D341Med (cell line): ENCODE data around the gene ATAD3C.
"Not testable (repeated sequence)": the region's sequence is repeated elsewhere in the genome, so short reads cannot be mapped to it uniquely, and the experiment has no call there.

Experiments used
- DNase-seq: peaks from one replicate; pipeline ENCODE4 v3.0.0; 2012; ENCODE audit warnings: low spot score

Gene ATAD3C

GRCh38 chr1:1442069-1442770 lies 7.3 kb upstream of the ATAD3C start:
- DNase-seq, result no peak

GRCh38 chr1:1446631-1447030 lies 2.9 kb upstream of the ATAD3C start:
- not testable (repeated sequence) for DNase-seq

GRCh38 chr1:1450616-1451015 lies 1.1 kb downstream of the ATAD3C start:
- DNase-seq, result not testable (repeated sequence)

GRCh38 chr1:1451696-1452364 lies 2.3 kb downstream of the ATAD3C start:
- DNase-seq, result no peak

- DNase-seq, result not testable (repeated sequence)
Observed at GRCh38 chr1:1452365-1452739, 2.9 kb downstream of the ATAD3C start.

GRCh38 chr1:1452882-1453281 lies 3.4 kb downstream of the ATAD3C start:
- DNase-seq, result no peak

- DNase-seq, result not testable (repeated sequence)
Observed at GRCh38 chr1:1454286-1455056, 5.0 kb downstream of the ATAD3C start.

- DNase-seq, result no peak
Observed at GRCh38 chr1:1455366-1455884, 5.9 kb downstream of the ATAD3C start.

- DNase-seq, result not testable (repeated sequence)
Observed at GRCh38 chr1:1455934-1456333, 6.4 kb downstream of the ATAD3C start.

- DNase-seq, result not testable (repeated sequence)
Observed at GRCh38 chr1:1456683-1457255, 7.3 kb downstream of the ATAD3C start.

- DNase-seq, result not testable (repeated sequence)
Observed at GRCh38 chr1:1459156-1459555, 9.7 kb downstream of the ATAD3C start.

GRCh38 chr1:1459711-1460110 lies 10.2 kb downstream of the ATAD3C start:
- DNase-seq, result not testable (repeated sequence)

GRCh38 chr1:1460540-1461130 lies 11.1 kb downstream of the ATAD3C start:
- DNase-seq, result no peak

- no peak for DNase-seq
Observed at GRCh38 chr1:1461721-1462317, 12.3 kb downstream of the ATAD3C start.

GRCh38 chr1:1462318-1462966 lies 13.0 kb downstream of the ATAD3C start:
- peak; percentile 29 for DNase-seq

- DNase-seq, result no peak
Observed at GRCh38 chr1:1463312-1463711, 13.8 kb downstream of the ATAD3C start.

- not testable (repeated sequence) for DNase-seq
Observed at GRCh38 chr1:1468196-1468985, 18.9 kb downstream of the ATAD3C start.

GRCh38 chr1:1470626-1471388 lies 21.3 kb downstream of the ATAD3C start:
- DNase-seq, result no peak

GRCh38 chr1:1471389-1472052 lies 22.0 kb downstream of the ATAD3C start, which contains the start of gene ATAD3B:
ATAD3B (plus strand) TSS chr1:1471765; CDS start chr1:1471885, 120 bp downstream.
- peak; percentile 94 for DNase-seq
